HCT116 (cell line): Measurements from ENCODE around the gene KRTAP1-4.
"Not testable (repeated sequence)": the region's sequence is repeated elsewhere in the genome, so short reads cannot be mapped to it uniquely, and the experiment has no call there.

Source experiments
- EZH2 ChIP-seq: fragments of 200-600 bp; sonication (generic); IDR thresholded peaks from 2 replicates; pipeline ENCODE4 v1.6.1; 2017; ENCODE audit warnings: antibody characterized with exemption, mixed run types
- FOSL1 ChIP-seq: IDR thresholded peaks from 2 replicates; pipeline ENCODE4 v1.6.1; 2012; ENCODE audit warnings: low read depth
- POLR2A ChIP-seq: IDR thresholded peaks from 2 replicates; pipeline ENCODE4 v1.7.0; 2011; ENCODE audit warnings: borderline replicate concordance; ENCODE audit not compliant: insufficient read depth, insufficient read length; ENCODE audit errors: extremely low read depth

DNA sequence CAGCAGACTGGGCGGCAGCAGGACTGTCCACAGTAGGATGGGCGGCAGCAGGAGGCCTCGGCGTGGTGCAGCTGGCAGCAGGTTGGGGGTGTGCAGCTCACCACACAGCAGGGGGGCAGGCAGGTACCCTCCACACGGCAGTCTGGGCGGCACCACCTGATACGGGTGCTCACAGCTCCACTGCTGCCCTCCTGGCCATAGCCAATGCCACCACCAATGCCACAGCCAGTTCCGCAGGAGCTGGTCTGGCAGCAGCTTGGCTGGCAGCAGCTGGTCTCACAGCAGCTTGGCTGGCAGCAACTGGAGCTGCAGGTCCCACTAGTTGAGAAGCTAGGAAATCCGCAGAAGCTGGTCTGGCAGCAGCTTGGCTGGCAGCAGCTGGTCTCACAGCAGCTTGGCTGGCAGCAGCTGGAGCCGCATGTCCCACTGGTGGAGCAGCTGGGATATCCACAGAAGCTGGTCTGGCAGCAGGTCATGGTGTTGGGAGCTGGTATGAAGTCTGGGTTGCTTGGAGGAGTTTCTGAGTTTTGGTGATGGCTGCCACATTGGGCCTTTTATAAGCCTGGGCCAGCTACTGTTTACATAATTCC is 4.4 kb upstream of the KRTAP1-4 start, which contains the start of gene KRTAP1-3:
- not testable (repeated sequence) for TF ChIP-seq EZH2, FOSL1, POLR2A
